Epithelial cell of proximal tubule (primary cell): Measurements from ENCODE around the gene TULP1. TPM values are rescaled to one million over a fixed set of nuclear protein-coding genes. Genes with fewer than 3 reads are reported as not detected.

ENCODE experiments used
- DNase-seq: peaks from one replicate; pipeline ENCODE4 v3.0.0-alpha.2; 2011; ENCODE audit warnings: low read depth
- H3K4me3 ChIP-seq: 2 replicates; pipeline ENCODE4 v1.5.1; 2011; ENCODE audit warnings: low read depth, mild to moderate bottlenecking, low read length
- CTCF ChIP-seq: conservative IDR thresholded peaks from 2 replicates; pipeline ENCODE4 v1.5.1; 2012; ENCODE audit warnings: low read depth, mild to moderate bottlenecking, low read length
- total RNA-seq: library from RNA; depleted of rRNA; stranded (reverse); fragments of >200 nt; gene quantifications from 2 replicates; pipeline ENCODE4 v1.2.3, GENCODE V29; 2015

TULP1 gene
- total RNA-seq, 1 donor from 2014 or later = not detected

GRCh38 chr6:35483490-35483889 lies 29.2 kb downstream of the TULP1 start:
- H3K4me3 ChIP-seq = no peak overlapping the region

GRCh38 chr6:35483062-35483461 lies 29.6 kb downstream of the TULP1 start:
- DNase-seq = no peak
- no peak overlapping the region for H3K4me3 ChIP-seq
- no peak for TF ChIP-seq CTCF

More at GRCh38 chr6:35483490-35483889, 29.2 kb downstream of the TULP1 start:
- no peak for TF ChIP-seq CTCF
- DNase-seq = no peak

- no peak for TF ChIP-seq CTCF
- no peak for DNase-seq
- no peak overlapping the region for H3K4me3 ChIP-seq
Observed at GRCh38 chr6:35481226-35481625, 31.5 kb downstream of the TULP1 start.

GRCh38 chr6:35480176-35480575 lies 32.5 kb downstream of the TULP1 start:
- no peak overlapping the region for H3K4me3 ChIP-seq
- no peak for DNase-seq
- no peak for TF ChIP-seq CTCF

GRCh38 chr6:35478259-35478658 lies 34.4 kb downstream of the TULP1 start:
- DNase-seq = no peak
- no peak for TF ChIP-seq CTCF

GRCh38 chr6:35477551-35478179 lies 35.0 kb downstream of the TULP1 start:
- no peak overlapping the region for H3K4me3 ChIP-seq
- TF ChIP-seq CTCF = no peak
- DNase-seq = no peak

More at GRCh38 chr6:35478259-35478658, 34.4 kb downstream of the TULP1 start:
- no peak overlapping the region for H3K4me3 ChIP-seq

- H3K4me3 ChIP-seq = no peak overlapping the region
- no peak for TF ChIP-seq CTCF
- DNase-seq = no peak
Observed at GRCh38 chr6:35477028-35477427, 35.7 kb downstream of the TULP1 start.
